HG03095 (cell line): Measurements from ENCODE around the gene NUDT3.
"Not testable (repeated sequence)": the region's sequence is repeated elsewhere in the genome, so short reads cannot be mapped to it uniquely, and the experiment has no call there.

Experiments used
- ATAC-seq: cut with Tn5 transposase; IDR thresholded peaks from one replicate; pipeline ENCODE4 v1.9.1; 2021; ENCODE audit warnings: moderate library complexity; ENCODE audit not compliant: unreplicated experiment

Gene NUDT3

DNA sequence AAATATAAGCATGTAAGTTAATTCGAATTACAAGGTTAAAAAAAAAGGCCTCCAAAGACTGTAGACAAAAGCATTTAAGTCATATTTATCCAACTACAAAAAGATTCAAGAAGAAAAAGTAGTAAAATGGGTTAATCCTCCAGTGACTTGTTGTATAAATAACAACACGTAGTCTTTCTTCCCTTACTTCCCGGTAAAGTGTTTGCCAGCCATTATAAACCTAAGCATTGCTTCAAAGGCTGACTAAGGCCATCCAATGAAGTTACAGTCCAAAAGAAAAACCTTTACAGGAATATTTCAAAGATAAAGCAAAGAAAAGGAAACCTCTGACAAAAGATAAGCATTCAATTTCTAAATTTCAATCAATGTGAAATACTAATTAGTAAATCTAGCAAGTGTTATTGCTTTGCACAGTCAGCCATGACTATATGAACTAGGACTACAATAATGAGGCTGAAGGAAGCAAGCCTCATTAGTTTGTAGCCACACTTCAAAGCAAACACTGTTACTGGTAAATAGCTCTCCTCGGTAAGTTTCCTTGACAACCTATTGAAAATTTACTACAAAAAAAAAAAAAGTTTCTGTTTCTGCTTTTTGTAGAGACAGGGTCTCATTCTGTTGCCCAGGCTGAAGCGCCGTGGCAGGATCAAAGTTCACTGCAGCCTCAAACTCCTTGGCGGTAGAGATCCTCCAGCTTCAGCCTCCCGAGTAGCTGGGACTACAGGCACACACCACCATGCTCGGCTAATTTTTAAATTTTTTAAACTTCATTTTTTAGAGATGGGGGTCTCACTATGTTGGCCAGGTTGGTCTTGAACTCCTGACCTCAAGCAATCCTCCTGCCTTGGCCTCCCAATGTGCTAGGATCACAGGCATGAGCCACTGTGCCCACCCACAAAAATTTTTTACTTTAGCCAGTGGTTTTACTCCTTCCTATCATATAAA, 46.0 kb downstream of the NUDT3 start:
- ATAC-seq: no peak

DNA sequence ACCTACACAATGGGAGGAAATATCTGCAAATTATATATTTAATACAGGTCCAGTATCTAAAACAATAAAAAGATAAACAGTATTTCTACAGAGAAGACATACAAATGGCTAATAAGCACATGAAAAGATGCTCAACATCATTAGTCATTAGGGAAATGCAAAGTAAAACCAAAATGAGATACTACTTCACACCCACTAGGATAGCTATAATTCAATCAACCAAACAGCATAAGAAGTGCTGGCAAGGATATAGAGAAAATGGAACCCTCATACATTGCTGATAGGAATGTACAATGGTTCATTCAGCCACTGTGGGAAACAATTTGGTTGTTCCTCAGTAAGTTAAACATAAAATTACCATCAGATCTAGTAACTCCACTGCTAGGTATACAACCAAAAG, 48.7 kb downstream of the NUDT3 start:
- no peak for ATAC-seq

DNA sequence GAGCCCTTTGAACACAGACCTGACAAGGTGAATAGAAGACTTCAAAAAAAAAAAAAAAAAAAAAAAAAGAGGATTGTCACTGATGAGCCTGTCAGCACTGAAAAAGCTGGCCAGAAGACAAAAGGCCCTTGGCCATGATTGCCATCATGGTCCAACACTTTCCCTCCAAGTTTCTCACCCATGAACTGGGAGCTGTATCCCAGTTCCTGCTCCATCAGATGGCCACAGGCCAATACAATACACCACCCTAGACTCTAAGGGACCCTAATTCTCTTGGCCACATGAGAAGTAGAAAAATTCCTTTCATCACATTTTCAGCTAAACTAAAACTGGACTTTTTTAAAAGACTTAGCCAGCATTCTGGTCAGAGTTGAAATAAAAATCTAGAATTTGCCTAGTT, 50.2 kb downstream of the NUDT3 start:
- no peak for ATAC-seq

DNA sequence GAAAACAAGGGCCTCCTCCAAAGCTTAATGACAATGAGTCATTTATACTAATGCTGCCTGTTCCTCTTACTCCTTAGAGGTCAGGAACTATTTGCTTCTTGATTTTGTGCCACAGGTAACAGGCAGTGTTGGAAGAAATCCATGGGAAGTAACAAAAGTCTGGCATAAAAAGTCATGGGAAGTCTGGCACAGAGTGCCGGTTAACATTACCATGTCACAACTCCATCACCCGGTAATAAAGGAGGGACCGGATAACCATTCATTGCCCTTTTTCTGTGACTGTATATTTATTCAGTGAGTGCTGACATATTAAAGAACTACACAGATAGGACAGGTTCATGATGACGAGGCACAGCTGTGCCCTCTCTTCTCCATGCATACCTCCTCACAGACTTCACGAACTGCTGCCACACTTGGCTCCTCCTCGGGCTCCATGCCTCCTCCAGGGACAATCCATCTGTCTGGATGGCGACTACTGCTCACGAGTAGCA, 50.9 kb downstream of the NUDT3 start:
- ATAC-seq: no peak

DNA sequence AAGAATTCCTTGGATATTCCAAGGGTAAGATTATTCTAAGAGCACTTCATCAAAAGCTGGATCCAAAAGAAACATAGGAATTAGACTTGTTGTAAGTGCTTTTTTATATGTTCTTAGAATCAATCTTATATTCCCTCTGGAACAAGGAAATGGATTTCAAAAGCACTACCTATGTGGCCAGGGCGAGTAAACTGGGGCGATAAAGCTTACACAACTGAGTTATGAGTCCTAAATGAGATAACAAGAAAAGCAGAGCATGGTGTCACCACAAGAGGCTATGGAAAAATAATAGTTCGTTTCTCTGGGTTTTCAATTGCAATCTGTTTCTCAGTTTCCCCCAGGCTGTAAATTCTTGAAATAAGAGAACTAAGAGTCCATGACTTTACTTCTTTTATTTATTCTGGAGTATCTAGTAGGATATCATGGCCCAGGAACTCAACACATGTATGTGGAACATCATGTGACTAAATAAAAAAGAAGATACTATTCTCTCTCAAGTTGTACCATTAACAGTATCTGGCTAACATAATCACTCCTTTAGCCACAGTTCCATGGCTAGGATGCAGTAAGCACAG, 51.5 kb downstream of the NUDT3 start:
- no peak for ATAC-seq

DNA sequence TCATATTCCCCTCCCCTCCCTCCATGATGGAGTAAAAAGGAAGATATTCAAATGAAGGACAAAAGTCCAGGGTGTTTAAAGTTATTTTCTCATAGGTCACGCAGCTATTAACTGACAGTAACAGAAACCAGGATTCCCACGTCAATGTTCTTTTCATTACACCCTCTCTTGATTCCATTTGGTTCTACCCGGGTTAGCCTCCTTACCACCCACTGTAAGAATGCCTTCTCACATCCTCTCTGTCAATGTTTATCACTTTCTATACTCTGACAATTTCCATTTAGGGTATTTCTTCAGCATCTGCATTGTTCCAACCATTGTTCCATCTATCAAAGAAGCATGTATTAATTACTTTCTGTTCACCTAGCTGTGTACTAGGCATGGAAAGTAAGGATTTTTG, 52.1 kb downstream of the NUDT3 start:
- ATAC-seq: no peak

DNA sequence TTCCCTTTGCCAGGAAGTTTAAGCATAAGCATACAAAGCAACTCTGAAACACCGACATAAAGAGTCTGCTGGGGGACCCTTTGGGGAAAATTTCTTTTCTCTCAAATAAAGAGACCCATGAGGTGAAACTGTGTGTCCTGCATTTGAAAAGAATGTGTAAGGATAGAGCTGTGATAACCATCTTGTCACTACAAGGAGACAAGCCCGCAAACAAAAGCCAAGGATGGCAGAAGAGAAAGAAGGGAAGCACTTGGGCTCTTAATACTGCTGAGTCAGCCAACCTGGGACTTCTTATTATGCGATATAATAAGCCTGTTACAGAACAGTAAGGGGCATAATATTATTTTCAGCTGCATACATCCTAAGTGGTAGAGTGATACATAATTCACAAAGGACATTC, 52.5 kb downstream of the NUDT3 start:
- ATAC-seq: no peak

DNA sequence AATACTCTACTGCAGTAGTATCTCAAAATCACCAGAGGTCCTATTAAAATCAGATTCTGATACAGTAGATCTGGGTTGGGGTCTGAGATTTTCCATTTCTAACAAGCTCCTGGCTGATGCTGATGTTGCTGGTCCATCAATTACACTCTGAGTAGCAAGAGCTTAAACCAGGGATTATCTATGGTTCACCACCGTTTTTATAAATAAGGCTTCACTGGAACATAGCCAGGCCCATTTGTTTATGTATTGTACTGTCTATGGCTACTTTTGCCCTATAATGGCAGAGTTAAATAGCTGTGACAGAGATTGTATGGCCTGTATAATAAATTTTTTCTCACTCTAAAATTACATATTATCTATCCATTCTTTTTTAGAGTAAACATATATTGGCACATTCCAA, 53.0 kb downstream of the NUDT3 start:
- ATAC-seq: no peak

DNA sequence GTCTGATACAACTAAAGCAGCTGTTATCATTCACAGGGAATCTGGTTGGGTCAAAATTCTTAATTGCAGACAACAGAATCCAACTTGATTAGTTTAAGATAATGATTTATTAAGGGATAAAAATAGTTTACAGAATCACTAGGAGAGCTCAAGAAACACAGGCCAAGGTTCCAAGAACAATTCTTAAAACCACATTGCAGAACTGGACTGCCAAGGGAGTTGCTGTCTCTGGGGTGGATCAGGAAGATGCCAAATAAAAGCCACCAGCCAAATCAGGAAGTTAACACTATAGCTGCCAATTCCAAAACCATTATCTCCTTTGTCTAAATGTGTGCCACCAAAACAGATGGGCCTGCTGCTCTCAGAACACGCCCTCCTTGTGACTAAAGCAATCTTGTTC, 53.7 kb downstream of the NUDT3 start:
- ATAC-seq: no peak

DNA sequence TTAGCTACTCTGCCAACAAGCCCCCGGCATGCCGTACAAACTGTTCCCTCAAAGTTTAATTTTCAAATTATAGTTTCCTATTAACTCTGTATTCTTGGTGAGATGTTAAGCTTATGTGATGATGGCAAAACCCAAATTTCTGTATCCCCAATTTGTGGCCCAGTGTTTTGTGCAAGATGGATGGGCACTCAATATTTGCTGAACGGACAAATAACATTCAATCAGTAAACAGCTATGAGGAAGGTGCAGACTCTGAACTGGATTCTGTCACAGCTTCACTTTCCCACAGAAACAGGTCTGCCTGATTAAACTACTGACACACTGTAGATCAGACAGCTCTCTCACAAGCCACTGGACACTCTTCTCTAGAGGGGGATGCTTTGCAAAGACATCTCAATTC, 54.1 kb downstream of the NUDT3 start:
- no peak for ATAC-seq

DNA sequence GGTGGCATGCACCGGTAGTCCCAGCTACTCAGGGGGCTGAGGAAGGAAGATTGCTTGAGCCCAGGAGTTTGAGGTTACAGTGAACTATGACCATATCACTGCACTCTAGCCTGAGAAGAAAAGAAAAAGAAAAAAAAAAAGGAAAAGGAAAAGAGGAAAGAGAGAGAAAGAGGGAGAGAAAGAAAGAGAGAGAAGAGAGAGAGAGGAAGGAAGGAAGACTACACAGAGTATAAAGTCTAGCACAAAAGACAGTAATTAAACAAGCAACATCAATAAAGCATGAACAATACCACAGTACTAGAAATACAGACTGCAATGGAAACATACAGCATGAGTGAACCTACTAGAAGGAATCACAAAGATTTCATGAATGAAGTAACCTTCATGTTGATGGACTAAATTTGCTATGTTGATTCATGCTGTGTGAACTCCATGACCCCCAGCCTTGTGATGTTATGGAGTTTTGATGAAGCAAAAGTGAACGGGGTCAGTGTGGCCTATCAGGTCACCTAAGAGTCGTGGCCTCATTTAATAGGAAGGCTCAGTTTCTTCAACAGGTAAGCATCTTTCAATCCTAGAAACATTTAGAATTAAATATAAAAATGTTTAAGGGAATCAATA, 57.6 kb downstream of the NUDT3 start:
- ATAC-seq: no peak

DNA sequence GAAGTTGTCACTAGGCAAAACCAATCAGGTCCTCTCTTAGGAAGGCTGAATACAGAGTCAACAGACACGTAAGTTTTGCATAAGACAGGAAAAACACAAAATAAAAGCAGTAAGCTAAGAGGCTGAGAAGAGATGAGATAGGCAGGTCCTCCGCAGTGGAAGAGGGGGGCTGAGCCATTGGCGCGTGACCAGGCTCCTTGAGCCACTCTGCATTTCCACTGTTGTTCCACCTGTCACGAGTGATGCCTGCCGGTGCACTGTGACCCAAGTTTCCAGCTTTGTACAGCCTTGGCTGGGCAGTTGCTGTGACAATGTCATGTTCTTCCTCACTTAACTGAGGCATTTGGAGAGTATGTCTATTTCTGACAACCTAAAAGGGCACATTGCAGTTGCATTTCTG, 58.6 kb downstream of the NUDT3 start:
- ATAC-seq: no peak

DNA sequence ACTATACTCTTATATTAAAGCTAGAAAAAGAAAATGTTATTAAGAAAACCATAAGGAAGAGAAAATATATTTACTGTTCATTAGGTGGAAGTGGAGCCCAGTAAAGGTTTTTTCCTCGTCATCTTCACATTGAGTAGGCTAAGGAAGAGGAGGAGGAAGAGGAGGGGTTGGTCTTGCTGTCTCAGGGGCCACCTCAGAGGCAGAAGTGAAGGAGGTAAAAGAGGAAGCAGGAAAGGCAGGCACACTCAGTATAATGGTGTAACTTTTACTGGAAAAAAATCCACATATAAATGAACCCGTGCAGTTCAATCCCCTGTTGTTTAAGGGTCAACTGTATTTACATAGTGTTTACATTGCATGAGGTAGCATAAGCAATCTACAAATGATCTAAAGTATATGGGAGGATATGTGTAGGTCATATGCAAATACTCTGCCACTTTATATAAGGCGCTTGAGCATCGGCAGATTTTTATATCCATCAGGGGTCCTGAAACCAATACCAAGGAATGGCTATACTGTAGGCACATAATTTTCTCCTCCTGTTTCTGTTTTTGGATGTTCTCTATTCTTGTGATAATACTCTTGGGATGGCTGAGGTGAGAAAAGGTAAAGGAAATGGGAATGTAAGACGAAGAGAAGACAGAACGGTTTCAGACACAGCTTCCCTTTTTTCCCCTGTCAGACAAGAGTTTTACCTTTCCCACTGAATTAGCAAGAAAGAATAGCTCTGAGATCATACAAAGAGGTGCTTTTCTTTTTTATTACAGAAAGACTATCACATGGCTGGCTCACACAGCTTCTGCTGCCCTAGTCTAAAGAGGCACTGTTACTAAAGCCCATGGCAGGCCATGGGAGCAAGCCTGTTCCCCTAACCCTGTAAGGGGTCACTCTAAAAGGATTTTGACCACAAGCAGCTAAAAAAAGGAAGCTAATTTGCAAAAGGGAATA, 59.9 kb downstream of the NUDT3 start:
- no peak for ATAC-seq

DNA sequence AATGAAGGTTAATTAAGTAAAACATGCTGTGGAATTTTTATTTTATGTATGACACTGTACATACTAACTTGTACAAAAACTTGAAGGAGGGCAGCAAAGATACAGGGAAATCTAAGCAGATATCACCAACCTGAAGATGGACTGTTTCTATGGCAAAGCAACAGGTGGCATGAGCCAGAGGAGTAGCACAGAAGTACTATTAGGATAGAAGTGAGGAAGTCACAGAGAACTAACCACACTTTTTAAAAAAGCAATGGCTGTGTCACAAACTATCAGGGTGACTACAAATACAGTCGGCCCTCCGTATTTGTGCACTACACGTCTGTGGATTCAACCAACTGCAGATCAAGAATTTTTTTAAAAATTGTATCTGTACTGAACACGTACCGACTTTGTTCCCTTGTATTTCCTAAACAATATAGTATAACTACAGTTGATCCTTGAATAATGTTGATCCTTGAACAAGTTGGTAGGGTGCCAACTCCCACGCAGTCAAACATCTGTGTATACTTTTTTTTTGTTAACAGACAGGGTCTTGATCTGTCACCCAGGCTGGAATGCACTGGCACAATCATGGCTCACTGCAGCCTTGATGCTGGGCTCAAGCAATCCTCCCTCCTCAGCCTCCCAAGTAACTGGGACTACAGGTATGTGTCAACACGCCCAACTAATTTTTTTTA, 61.0 kb downstream of the NUDT3 start:
- no peak for ATAC-seq

DNA sequence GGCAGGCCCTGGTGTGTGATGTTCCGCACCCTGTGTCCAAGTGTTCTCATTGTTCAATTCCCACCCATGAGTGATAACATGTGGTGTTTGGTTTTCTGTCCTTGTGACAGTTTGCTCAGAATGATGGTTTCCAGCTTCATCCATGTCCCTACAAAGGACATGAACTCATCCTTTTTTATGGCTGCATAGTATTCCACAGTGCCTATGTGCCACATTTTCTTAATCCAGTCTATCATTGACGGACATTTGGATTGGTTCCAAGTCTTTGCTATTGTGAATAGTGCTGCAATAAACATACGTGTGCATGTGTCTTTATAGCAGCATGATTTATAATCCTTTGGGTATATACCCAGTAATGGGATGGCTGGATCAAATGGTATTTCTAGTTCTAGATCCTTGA, 62.7 kb downstream of the NUDT3 start:
- ATAC-seq: not testable (repeated sequence)

DNA sequence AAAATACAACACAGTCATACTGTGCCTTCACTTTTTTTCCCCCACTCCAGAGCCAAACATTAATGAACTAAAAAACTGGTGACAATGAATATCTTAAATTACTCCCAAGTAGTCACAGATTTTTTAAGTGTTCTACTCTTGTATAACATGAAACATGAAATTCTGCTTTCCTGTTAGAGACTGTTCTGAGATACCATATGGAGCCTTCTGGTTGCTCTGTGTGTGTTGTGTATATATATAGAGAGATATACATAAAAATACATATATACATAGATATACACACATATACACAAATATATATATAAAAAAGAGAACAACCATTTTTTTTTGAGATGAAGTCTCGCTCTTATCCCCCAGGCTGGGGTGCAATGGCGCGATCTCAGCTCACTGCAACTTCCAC, 63.5 kb downstream of the NUDT3 start:
- ATAC-seq: no peak

DNA sequence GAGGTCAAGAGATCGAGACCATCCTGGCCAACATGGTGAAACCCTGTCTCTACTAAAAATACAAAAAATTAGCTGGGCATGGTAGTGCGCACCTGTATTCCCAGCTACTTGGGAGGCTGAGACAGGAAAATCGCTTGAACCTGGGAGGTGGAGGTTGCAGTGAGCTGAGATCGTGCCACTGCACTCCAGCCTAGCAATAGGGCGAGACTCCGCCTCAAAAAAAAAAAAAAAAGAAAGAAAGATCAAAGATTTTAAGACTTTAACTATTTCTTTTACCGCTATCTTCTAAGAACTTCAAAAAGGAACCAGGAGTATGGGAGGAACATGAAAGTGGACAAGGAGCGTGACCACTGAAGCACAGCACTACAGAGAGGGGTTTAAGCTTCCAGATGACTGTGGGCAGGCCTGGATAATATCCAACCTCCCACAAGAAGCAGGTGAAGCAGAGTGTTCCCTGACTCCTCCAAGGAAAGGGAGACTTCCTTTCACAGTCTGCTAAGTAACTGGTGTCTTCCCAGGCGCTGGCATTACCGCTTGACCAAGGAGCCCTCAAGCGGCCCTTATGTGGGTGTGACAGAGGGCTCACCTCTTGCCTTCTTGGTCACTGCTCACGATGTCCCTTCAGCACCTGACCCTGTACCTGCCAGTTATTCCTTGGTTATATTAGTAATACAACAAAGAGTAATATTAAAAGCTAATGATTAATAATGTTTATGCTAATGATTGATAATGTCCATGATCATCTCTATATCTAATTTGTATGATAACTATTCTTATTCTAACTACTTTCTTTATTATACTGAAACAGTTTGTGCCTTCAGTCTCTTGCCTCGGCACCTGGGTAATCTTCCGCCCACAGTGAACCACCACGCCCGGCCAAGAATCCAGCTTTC, 64.9 kb downstream of the NUDT3 start:
- ATAC-seq: not testable (repeated sequence)

DNA sequence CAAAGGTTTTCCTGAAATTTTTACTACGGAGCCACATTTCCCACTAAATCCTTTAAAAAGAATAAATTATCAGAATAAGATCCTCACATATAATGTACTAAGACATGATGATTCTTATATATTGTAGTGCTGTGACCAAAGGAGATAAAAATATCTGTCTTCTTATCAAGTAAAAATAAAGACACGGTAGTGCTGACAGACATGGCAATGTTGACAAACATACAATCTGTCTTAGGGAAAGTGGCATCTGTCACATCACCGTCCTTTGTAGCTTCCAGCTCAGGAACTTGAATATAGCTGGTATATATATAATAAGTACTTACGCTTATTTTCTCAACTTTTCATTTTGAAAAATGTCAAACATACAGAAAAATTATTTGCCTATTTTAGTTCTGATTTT, 66.8 kb downstream of the NUDT3 start:
- ATAC-seq: no peak

DNA sequence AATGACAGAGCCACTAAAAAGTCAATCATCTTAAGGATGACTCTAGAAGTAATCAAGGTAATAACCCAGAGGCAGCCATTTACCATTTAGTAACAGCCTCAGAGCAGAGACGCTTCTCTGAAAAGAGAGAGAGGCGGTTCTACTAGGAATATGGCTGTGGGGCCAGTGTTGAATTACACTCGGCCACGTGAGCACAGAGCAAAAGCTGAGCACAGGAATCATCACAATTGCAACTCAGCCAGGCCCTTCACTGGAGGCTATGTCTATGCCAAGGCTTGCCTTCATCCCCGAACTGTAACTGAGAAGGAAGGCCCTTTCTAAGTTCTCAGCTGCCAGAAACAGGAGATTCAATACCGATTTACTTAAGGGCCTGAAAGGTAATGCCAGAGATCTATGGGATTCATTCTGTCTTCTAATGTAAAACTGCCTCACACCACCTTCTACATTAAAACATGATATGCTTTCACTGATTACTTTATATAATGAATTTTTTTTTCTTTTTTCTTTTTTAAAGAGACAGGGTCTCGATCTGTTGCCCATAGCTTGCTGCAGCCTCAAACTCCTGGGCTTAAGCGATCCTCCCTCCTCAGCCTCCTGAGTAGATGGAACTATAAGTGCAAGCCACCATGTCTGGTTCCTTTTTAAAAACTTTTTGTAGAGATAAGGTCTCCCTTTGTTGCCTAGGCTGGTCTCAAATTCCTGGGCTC, 67.6 kb downstream of the NUDT3 start:
- ATAC-seq: no peak
